BLaER1 treated with 17β-estradiol and CSF1 and Interleukin-3, amounts not matched to agents 10 nM and 100 nM (cell line): ENCODE results near the gene STXBP2.

Experiments
- H3K27ac ChIP-seq, 11 experiments: shearing (Covaris generic); formaldehyde crosslinking; 2 replicates each; pipeline ENCODE4 v1.8.1; 2022
- H3K27me3 ChIP-seq, 11 experiments: shearing (Covaris generic); formaldehyde crosslinking; 2 replicates each; pipeline ENCODE4 v1.8.1; 2022
- H3K36me3 ChIP-seq, 11 experiments: shearing (Covaris generic); formaldehyde crosslinking; 2 replicates each; pipeline ENCODE4 v1.8.1; 2022
- H3K4me1 ChIP-seq, 10 experiments: shearing (Covaris generic); formaldehyde crosslinking; 2 replicates each; pipeline ENCODE4 v1.8.1; 2022
- H3K4me2 ChIP-seq, 11 experiments: shearing (Covaris generic); formaldehyde crosslinking; 2 replicates each; pipeline ENCODE4 v1.8.1; 2022
- H3K4me3 ChIP-seq, 10 experiments: shearing (Covaris generic); formaldehyde crosslinking; 2 replicates each; pipeline ENCODE4 v1.8.1; 2022
- H3K9ac ChIP-seq, 11 experiments: shearing (Covaris generic); formaldehyde crosslinking; 2 replicates each; pipeline ENCODE4 v1.8.1; 2022
- H3K9me3 ChIP-seq, 11 experiments: shearing (Covaris generic); formaldehyde crosslinking; replicated peaks in 1 of 11; 2 replicates each; pipeline ENCODE4 v1.8.1; 2022
- H4K20me1 ChIP-seq, 11 experiments: shearing (Covaris generic); formaldehyde crosslinking; 2 replicates each; pipeline ENCODE4 v1.8.1; 2022
- Cebpa-rat ChIP-seq, 11 experiments: shearing (Covaris generic); IDR thresholded peaks; 2 replicates each; pipeline ENCODE4 v1.8.1; 2022

Gene STXBP2

DNA sequence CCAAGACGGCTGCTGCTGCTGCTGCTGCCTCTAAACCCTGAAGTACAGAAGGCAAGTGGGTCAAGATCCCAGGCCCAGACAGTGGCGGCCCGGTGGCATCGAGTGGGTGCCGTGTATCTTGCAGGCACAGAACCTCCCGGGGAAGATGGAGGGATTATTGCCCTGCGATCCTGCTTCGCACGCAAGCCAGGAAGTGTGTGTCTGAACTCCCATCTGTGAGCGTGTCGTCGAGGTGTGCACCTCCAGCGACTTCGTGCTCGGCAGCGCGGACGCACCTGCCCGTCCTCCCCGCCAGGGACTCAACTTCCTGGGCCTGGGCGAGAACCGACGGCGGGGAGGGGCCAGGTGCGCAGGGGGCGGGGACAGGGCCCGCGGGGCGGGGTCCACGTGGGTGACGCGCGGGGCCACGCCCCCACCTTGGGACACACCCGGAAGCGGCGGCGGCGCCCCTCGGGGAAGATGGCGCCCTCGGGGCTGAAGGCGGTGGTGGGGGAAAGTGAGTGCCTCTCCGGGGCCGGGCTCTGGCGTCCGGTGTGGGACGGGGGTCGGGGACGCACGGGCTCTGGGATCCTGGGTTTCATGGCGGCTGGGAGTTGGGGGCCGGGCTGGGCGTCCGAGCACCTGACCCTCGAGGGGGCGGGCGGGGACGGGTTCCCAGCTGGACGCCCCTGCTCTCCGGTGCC, at the start of gene STXBP2:
TSS of gene STXBP2 (plus strand) at position 420 of the 683 bp plus-strand sequence. CDS start at position 460, 40 bp downstream.
- H3K9me3 ChIP-seq: no peaks in the 10 kb centered on the region
- TF ChIP-seq Cebpa-rat (IDR thresholded peaks at IDR 0.05): no peak
- H3K36me3 ChIP-seq: peaks cover 8 to 46% (median 24%) of the 10 kb centered on the region in 11 experiments; a peak in 20 of 22 replicates

DNA sequence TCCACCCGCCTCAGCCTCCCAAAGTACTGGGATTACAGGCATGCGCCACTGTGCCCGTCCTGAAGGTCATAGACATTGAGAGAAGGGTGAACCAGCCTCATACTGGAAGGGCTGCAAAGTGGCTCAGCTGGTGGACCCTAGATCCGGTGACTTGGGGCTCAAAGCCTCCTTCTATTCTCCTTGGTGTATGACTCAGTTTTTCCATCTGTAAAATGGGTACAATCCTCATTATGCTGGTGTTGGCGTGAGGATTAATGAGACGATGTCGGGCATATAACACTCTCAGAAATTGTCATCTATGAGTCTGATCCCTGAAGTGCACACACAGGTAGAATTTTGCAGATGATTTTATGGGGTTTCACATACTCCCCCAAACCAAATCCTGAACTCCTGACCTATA, 47.1 kb upstream of the STXBP2 start:
- no peak for TF ChIP-seq Cebpa-rat (IDR thresholded peaks at IDR 0.05)
- no peak overlapping the region for H3K4me3 ChIP-seq
- H3K36me3 ChIP-seq: no peaks in the 10 kb centered on the region
- no peaks in the 10 kb centered on the region for H3K9me3 ChIP-seq
- H3K9ac ChIP-seq: no peak overlapping the region
- H3K27ac ChIP-seq: no peak overlapping the region
- no peaks in the 10 kb centered on the region; a peak in 1 of 22 replicates for H4K20me1 ChIP-seq
- peaks cover 0 to 8% (median 0%) of the 10 kb centered on the region in 10 experiments; a peak in 3 of 20 replicates for H3K4me1 ChIP-seq
- H3K27me3 ChIP-seq: peaks cover 3 to 12% (median 9%) of the 10 kb centered on the region in 11 experiments; a peak in 19 of 22 replicates
- H3K4me2 ChIP-seq: no peak overlapping the region

More for the DNA sequence above, at the start of gene STXBP2:
- H3K9ac ChIP-seq: peak within 1 kb of the TSS; percentile 83 to 94 (median 90)
- H3K4me3 ChIP-seq: peak within 1 kb of the TSS; percentile 71 to 97 (median 80)
- no peaks in the 10 kb centered on the region for H3K27me3 ChIP-seq
- peak within 1 kb of the TSS; percentile 75 to 91 (median 88) for H3K27ac ChIP-seq
- H3K4me2 ChIP-seq: peak within 1 kb of the TSS; percentile 81 to 98 (median 90)
- peaks cover 31 to 56% (median 44%) of the 10 kb centered on the region in 10 experiments for H3K4me1 ChIP-seq
- H4K20me1 ChIP-seq: peaks cover 0 to 36% (median 11%) of the 10 kb centered on the region in 11 experiments; a peak in 11 of 22 replicates

DNA sequence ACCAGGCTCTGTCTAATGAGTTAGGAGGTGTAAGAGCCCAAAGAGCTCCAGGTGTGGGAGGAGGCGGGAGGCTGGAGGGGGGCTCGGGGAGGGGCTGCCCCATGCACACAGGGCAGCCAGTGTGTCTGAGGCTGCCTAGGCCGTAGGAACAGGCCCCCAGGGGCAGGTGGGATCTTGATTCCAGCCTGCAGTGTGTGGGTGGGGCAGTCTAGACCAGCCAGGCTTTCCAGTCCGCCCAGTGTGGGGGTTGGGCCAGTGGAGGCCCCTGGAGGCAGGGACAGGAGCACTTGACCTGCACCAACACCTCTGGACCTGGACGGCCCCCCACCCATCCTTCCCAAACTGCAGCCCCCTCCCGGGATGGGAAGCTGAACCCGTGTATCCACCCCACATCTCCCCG, 46.7 kb upstream of the STXBP2 start:
- no peaks in the 10 kb centered on the region for H3K9me3 ChIP-seq
- no peak overlapping the region for H3K27ac ChIP-seq
- H3K9ac ChIP-seq: no peak overlapping the region
- no peak overlapping the region for H3K4me3 ChIP-seq
- peaks cover 8 to 17% (median 14%) of the 10 kb centered on the region in 11 experiments; a peak in 21 of 22 replicates for H3K27me3 ChIP-seq
- H3K36me3 ChIP-seq: no peaks in the 10 kb centered on the region
- H3K4me2 ChIP-seq: no peak overlapping the region
- no peaks in the 10 kb centered on the region; a peak in 1 of 22 replicates for H4K20me1 ChIP-seq
- TF ChIP-seq Cebpa-rat (IDR thresholded peaks at IDR 0.05): no peak
- peaks cover 0 to 4% (median 0%) of the 10 kb centered on the region in 10 experiments; a peak in 3 of 20 replicates for H3K4me1 ChIP-seq

DNA sequence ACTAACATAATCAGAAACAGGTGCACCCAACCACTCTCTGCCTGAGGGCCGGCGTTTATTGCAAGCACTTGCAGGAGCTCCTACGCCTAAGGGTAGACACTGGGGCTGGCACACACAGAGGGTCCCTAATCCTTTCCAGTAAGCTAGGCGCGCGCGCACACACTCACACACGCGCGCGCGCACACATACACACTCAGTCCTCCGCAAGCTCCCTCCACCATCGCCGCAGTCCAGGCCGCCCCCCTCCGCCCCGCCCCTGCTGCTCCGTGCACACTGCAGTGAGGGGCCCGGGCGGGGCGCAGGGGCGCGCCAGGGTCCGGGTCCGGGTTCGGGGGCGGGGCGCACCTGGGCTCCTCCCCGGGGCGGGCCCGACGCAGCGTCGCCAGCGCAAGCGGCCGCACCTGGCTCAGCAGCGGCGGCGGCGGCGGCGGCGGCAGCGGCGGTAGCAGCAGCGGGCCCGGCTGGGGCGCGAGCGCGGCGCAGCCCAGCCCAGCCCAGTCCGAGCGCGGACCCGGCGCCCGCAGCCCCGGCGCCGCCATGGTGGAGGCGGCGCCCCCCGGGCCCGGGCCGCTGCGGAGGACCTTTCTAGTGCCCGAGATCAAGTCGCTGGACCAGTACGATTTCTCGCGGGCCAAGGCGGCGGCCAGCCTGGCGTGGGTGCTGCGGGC, 41.3 kb upstream of the STXBP2 start, which contains the start of gene CAMSAP3:
TSS of gene CAMSAP3 (plus strand) at position 398 of the 668 bp plus-strand sequence. CDS start at position 538, 140 bp downstream.
- peak within 1 kb of the TSS; percentile 63 to 76 (median 68) for H3K4me3 ChIP-seq
- peak within 1 kb of the TSS in 10 of 11 experiments; percentile 48 to 74 (median 66); a peak in 18 of 22 replicates for H3K9ac ChIP-seq
- TF ChIP-seq Cebpa-rat (IDR thresholded peaks at IDR 0.05): no peak
- peaks cover 44 to 54% (median 50%) of the 10 kb centered on the region in 11 experiments for H3K27me3 ChIP-seq
- peak within 1 kb of the TSS; percentile 82 to 95 (median 88) for H3K4me2 ChIP-seq
- H3K4me1 ChIP-seq: peaks cover 0 to 11% (median 6%) of the 10 kb centered on the region in 10 experiments; a peak in 12 of 20 replicates
- H3K9me3 ChIP-seq: no peaks in the 10 kb centered on the region
- H4K20me1 ChIP-seq: peaks cover 0 to 21% (median 5%) of the 10 kb centered on the region in 11 experiments; a peak in 11 of 22 replicates
- H3K27ac ChIP-seq: no peak within 1 kb of the TSS
- no peaks in the 10 kb centered on the region for H3K36me3 ChIP-seq

DNA sequence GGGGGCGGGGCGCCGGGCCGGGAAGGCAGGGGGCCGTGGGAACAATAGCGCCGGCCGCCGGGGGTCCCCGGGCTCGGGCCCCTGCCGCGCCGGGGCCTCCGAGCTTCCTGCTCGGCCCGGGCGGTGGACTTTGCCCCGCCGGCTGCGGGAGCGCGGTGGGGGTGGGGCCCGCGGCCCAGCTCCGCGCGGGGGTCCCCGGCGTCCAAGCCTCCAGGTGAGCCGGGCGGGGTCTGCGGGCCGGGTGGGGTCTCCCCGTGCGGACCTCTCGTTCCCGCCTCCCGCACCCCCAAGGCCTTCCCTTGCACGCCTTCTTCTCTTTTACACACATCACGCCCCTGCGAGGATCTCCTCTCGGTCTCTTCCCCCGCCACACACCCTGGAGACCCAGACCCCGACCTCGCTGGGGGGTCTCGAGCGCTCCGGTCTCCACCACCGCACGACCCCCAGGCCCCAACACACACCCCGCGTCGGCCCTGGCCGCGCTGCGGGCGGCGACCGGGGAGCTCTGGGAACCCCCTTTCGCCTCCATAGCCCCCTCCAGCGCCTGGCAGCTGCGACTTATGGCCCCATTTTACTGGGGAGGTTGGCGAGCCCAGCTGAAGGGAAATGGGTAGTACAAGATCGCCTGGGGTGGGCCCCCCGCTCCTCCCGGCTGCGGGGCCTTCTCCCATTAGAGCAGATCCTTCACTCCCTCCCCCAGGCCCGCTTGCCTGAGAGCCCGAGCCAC, 40.5 kb upstream of the STXBP2 start:
- peak overlapping the region in 4 of 11 experiments; percentile 8 to 57 (median 40); a peak in 4 of 22 replicates for H3K9ac ChIP-seq
- H3K4me2 ChIP-seq: peak overlapping the region; percentile 61 to 95 (median 84)
- H3K36me3 ChIP-seq: no peaks in the 10 kb centered on the region
- peak overlapping the region; percentile 63 to 76 (median 68); a peak in 19 of 20 replicates for H3K4me3 ChIP-seq
- no peak overlapping the region for H3K27ac ChIP-seq
- H3K9me3 ChIP-seq: no peaks in the 10 kb centered on the region
- H3K27me3 ChIP-seq: peaks cover 44 to 54% (median 50%) of the 10 kb centered on the region in 11 experiments
- peaks cover 0 to 11% (median 6%) of the 10 kb centered on the region in 10 experiments; a peak in 12 of 20 replicates for H3K4me1 ChIP-seq
- H4K20me1 ChIP-seq: peaks cover 0 to 21% (median 5%) of the 10 kb centered on the region in 11 experiments; a peak in 11 of 22 replicates
- TF ChIP-seq Cebpa-rat (IDR thresholded peaks at IDR 0.05): no peak

DNA sequence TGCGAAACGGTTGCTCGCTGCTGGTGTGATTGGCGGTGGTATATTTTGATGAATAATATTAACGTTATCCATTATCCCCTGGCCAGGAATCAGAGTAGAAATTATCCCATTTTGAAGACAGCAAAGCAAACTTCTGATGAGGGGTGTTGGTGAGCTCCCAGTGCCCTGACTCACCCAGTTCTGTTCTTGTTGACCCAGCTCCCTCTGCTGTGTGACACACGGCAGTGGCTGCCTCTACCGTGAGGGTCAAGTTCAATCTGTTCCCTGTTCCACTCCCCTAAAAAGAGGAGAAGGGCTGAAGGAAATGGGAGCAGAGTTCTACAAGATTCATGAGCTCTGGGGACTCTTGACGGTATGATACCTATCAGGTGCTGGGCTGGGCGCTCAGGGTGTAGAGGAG, 39.2 kb upstream of the STXBP2 start:
- Histone ChIP-seq H3K4me1 (peaks cover 0 to 11% (median 6%) of the 10 kb centered on the region in 10 experiments; a peak in 12 of 20 replicates), H4K20me1 (peaks cover 0 to 21% (median 5%) of the 10 kb centered on the region in 11 experiments; a peak in 11 of 22 replicates), H3K4me3 (no peak overlapping the region), H3K4me2 (no peak overlapping the region), H3K27me3 (peaks cover 44 to 64% (median 52%) of the 10 kb centered on the region in 11 experiments), H3K9me3 (no peaks in the 10 kb centered on the region), H3K36me3 (no peaks in the 10 kb centered on the region), H3K9ac (no peak overlapping the region), H3K27ac (no peak overlapping the region)
- no peak for TF ChIP-seq Cebpa-rat (IDR thresholded peaks at IDR 0.05)

DNA sequence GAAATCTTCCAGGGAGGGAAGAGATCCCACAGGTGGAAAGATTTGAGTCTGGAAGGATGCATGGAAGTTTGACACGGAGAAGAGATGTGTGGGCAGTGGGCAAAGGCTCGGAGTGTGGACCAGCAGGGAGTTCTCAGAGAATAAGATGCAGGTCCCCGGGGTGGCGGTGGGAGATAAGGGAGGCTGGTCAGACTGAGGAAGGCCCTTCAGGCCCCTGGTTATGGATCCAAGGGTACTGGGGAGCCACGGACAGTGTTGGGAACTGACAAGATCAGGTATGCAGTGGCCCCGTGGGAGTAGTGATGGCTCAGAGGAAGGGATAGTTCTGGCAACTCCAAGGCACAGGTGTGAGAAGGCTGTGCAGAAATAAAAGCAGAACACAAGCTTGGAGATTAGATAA, 38.7 kb upstream of the STXBP2 start:
- H3K4me2 ChIP-seq: no peak overlapping the region
- peaks cover 44 to 68% (median 53%) of the 10 kb centered on the region in 11 experiments for H3K27me3 ChIP-seq
- no peaks in the 10 kb centered on the region for H3K9me3 ChIP-seq
- H3K9ac ChIP-seq: no peak overlapping the region
- TF ChIP-seq Cebpa-rat (IDR thresholded peaks at IDR 0.05): no peak
- H3K36me3 ChIP-seq: no peaks in the 10 kb centered on the region
- peaks cover 0 to 21% (median 5%) of the 10 kb centered on the region in 11 experiments; a peak in 11 of 22 replicates for H4K20me1 ChIP-seq
- H3K4me3 ChIP-seq: no peak overlapping the region
- H3K4me1 ChIP-seq: peaks cover 0 to 11% (median 6%) of the 10 kb centered on the region in 10 experiments; a peak in 12 of 20 replicates
- H3K27ac ChIP-seq: no peak overlapping the region

DNA sequence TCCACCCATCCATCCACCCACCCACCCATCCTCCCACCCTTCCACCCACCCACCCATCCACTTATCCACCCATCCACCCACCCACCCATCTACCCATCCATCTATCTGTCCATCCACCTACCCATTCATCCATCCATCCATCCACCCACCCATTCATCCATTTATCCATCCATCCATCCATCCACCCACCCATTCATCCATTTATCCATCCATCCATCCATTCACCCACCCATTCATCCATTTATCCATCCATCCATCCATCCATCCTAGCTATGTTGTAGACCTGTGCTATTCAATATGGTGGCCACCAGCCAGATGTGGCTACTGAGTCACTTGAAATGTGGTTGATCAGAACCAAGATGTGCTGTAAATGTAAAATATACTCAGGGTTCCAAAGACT, 36.2 kb upstream of the STXBP2 start:
- Histone ChIP-seq H3K36me3 (no peaks in the 10 kb centered on the region), H3K4me3 (no peak overlapping the region), H3K9me3 (peaks cover 0 to 6% (median 3%) of the 10 kb centered on the region in 11 experiments; a peak in 7 of 22 replicates), H3K27me3 (peaks cover 31 to 62% (median 43%) of the 10 kb centered on the region in 11 experiments), H3K27ac (no peak overlapping the region), H3K4me1 (peaks cover 0 to 9% (median 6%) of the 10 kb centered on the region in 10 experiments; a peak in 11 of 20 replicates), H4K20me1 (peaks cover 0 to 21% (median 5%) of the 10 kb centered on the region in 11 experiments; a peak in 11 of 22 replicates), H3K9ac (no peak overlapping the region), H3K4me2 (no peak overlapping the region)
- no peak for TF ChIP-seq Cebpa-rat (IDR thresholded peaks at IDR 0.05)
